Left ventricle myocardium inferior (tissue), 1 donor: ENCODE results near the gene GBF1. TPM values are rescaled to one million over a fixed set of nuclear protein-coding genes. Genes with fewer than 3 reads are reported as not detected.

Experiments
- DNase-seq: peaks from one replicate; pipeline ENCODE4 v3.0.0-alpha.2; 2020
- H3K27ac ChIP-seq: fragments of 200-600 bp; replicated peaks from 2 replicates; pipeline ENCODE4 v1.8.0; 2021
- H3K27me3 ChIP-seq: fragments of 200-600 bp; 2 replicates; pipeline ENCODE4 v1.8.0; 2021; ENCODE audit warnings: low read depth
- H3K36me3 ChIP-seq: fragments of 200-600 bp; 2 replicates; pipeline ENCODE4 v1.8.0; 2021
- H3K4me1 ChIP-seq: fragments of 200-600 bp; 2 replicates; pipeline ENCODE4 v1.8.0; 2021
- H3K4me3 ChIP-seq: fragments of 200-600 bp; 2 replicates; pipeline ENCODE4 v1.8.0; 2021; ENCODE audit warnings: mild to moderate bottlenecking, moderate library complexity
- H3K9me3 ChIP-seq: fragments of 200-600 bp; replicated peaks from 2 replicates; pipeline ENCODE4 v1.8.0; 2021
- CTCF ChIP-seq: fragments of 200-600 bp; IDR thresholded peaks from 2 replicates; pipeline ENCODE4 v1.8.0; 2021; ENCODE audit warnings: antibody characterized with exemption, mild to moderate bottlenecking, borderline replicate concordance
- intact Hi-C: fragments of 100-400 bp; cut with micrococcal nuclease; formaldehyde crosslinking; loops from one replicate; pipeline ENCODE4 v1.11.0; 2022
- total RNA-seq: library from RNA; stranded (reverse); fragmentation: NEBNext Ultra II Directional; extraction: Animal tissue kit (Norgen Biotek cat#: 25700); gene quantifications from one replicate; pipeline ENCODE4 v1.2.1, GENCODE V29; 2021
- donor health status: DM: no; HTN: yes; CAD: no; lungs with severe emphysema.

GBF1 gene
- total RNA-seq, 1 donor from 2014 or later = 43.2 TPM

- Histone ChIP-seq H3K4me3 (no peak overlapping the region), H3K9me3 (peaks cover 10% of the 10 kb centered on the region), H3K27ac (no peak overlapping the region), H3K27me3 (no peaks in the 10 kb centered on the region), H3K36me3 (peaks cover 100% of the 10 kb centered on the region), H3K4me1 (no peaks in the 10 kb centered on the region)
- DNase-seq = no peak
- TF ChIP-seq CTCF = no peak
- intact Hi-C loops = no loop called here
Measured at GRCh38 chr10:102368077-102368476, 122.7 kb downstream of the GBF1 start.

- Histone ChIP-seq H3K27me3 (no peaks in the 10 kb centered on the region), H3K9me3 (peaks cover 10% of the 10 kb centered on the region), H3K4me3 (no peak overlapping the region), H3K4me1 (no peaks in the 10 kb centered on the region), H3K36me3 (peaks cover 100% of the 10 kb centered on the region), H3K27ac (no peak overlapping the region)
- intact Hi-C loops = no loop called here
- no peak for DNase-seq
- TF ChIP-seq CTCF = no peak
Measured at GRCh38 chr10:102371295-102371694, 126.0 kb downstream of the GBF1 start.

GRCh38 chr10:102375250-102375649 lies 129.9 kb downstream of the GBF1 start:
- H3K27me3 ChIP-seq = no peaks in the 10 kb centered on the region
- no peak overlapping the region for H3K27ac ChIP-seq
- TF ChIP-seq CTCF = no peak
- H3K9me3 ChIP-seq = peaks cover 10% of the 10 kb centered on the region
- H3K36me3 ChIP-seq = peaks cover 100% of the 10 kb centered on the region
- H3K4me3 ChIP-seq = no peak overlapping the region
- H3K4me1 ChIP-seq = no peaks in the 10 kb centered on the region
- no peak for DNase-seq
- intact Hi-C loops = no loop called here

DNA sequence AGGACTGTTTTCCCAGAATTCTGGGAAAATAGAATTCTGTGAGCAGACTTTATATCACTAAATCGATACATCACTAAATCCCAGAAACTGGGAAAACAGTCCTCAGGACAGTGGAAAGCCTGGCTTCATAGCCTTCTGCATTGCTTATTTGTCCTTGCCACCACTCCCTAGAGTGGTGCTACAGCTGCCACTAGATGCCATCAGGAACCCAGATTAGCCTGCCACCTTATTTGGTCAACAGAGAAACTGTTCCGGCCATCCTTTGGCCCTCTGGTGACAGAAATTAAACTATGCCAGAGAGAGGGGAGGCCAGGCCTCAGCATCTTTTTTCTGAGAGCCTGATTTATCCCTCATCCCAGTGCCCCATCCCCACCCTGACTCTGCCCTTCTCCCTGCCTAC lies 130.5 kb downstream of the GBF1 start:
- Histone ChIP-seq H3K27ac (no peak overlapping the region), H3K27me3 (no peaks in the 10 kb centered on the region), H3K4me3 (no peak overlapping the region), H3K9me3 (peaks cover 6% of the 10 kb centered on the region), H3K36me3 (peaks cover 100% of the 10 kb centered on the region), H3K4me1 (no peaks in the 10 kb centered on the region)
- intact Hi-C loops = no loop called here
- no peak for DNase-seq
- TF ChIP-seq CTCF = no peak

GRCh38 chr10:102376901-102377300 lies 131.6 kb downstream of the GBF1 start:
- Histone ChIP-seq H3K4me1 (no peaks in the 10 kb centered on the region), H3K9me3 (no peaks in the 10 kb centered on the region), H3K36me3 (peaks cover 100% of the 10 kb centered on the region), H3K27ac (no peak overlapping the region), H3K4me3 (no peak overlapping the region), H3K27me3 (no peaks in the 10 kb centered on the region)
- no peak for DNase-seq
- no peak for TF ChIP-seq CTCF
- intact Hi-C loops = no loop called here

DNA sequence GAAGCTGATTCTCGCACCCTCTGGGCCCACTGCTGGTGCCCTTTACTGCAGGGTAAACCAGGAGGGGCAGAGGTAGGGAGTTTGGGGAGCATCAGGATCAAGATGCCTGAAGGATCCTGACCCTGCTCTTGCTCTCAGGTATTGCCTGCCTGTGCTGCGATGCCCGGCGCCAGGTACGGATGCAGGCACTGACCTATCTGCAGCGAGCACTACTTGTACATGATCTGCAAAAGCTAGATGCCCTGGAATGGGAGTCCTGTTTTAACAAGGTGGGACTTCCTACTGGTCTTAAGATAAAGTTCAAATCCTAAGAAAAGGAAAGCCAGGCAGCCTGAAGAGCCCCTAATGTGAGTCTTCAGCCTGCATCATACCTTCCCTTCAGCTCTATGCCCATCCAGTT lies 134.1 kb downstream of the GBF1 start:
- Histone ChIP-seq H3K27ac (no peak overlapping the region), H3K4me1 (no peaks in the 10 kb centered on the region), H3K4me3 (no peak overlapping the region), H3K36me3 (peaks cover 87% of the 10 kb centered on the region), H3K27me3 (no peaks in the 10 kb centered on the region), H3K9me3 (no peaks in the 10 kb centered on the region)
- TF ChIP-seq CTCF = no peak
- DNase-seq = no peak
- intact Hi-C loops = no loop called here
